GM19035 (cell line): ENCODE results near the gene ACAP3.

Experiments used
- ATAC-seq: cut with Tn5 transposase; IDR thresholded peaks from one replicate; pipeline ENCODE4 v1.9.1; 2021; ENCODE audit not compliant: unreplicated experiment

Gene ACAP3

DNA sequence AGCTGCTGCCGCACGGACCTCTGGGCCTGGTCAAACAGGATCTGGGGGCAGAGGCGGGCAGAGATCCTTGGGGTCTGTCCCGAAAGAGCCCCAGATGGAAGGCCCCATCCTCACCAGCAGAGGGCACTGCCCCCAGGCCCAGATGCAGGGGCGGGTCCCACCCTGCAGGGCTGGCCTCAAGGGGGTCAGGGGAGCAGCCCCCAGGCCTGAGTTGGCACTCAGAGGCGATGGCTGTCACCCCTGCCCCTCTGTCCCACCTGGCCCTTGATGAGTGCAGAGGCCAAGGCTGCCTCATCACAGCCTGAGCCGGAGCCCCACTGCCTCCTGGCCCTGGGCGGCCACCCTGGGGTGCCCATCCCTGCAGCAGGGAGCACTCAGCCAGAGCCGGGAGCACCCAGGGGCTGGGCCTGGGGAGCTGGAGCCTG lies 5.7 kb downstream of the ACAP3 start:
- no peak for ATAC-seq

DNA sequence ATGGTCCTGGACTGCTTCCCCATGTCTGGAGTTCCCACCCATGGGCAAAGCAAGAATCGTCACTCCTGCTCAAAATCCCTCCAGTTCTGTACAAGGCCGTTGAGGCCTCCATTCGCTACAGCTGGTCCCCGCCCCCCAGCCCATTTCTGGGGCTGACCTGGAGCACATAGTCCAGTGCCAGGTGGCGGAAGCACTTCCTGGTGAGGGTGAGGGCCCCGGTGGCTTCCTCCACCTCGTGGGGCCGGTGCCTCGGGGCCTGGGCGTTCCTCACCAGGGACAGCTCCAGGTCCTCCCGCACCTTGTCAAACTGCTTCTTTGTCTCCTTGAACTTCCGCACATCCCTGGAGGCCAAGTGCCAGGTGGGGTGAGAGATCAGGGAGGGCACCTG lies 7.4 kb downstream of the ACAP3 start:
- no peak for ATAC-seq

GRCh38 chr1:1299686-1300351 lies 7.9 kb downstream of the ACAP3 start:
- no peak for ATAC-seq

- no peak for ATAC-seq
These were observed 8.7 kb downstream of the ACAP3 start for GRCh38 chr1:1298861-1299685.

DNA sequence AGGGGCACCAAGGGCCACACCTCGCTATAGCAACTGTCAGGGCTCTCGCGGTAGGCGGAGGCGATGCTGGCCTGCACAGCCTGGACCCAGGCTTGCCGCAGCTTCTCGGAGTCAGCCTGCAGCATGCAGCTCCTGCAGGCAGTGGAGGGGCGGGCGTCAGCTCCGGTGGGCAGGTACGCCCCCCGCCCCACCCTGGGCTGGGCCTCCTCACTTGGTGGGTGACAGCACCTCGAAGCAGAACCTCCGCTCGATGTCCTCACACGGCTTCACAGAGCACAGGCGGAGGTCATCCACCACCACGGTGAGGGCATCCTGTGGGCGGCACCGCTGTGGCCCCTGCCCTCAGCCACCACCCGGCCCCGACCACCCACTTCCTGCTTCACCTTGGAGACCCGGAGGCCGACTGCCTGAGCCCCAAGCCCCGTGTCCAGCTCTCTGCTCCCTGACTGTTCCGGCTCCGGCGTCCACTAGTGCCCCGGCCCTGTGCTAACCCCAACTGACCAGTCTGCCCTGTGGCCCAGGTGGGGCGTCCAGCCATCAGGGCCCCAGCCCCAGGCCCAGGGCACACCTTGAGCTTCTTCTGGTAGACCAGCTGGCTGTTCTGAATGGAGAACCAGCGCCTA lies 9.8 kb downstream of the ACAP3 start:
- ATAC-seq, result no peak

DNA sequence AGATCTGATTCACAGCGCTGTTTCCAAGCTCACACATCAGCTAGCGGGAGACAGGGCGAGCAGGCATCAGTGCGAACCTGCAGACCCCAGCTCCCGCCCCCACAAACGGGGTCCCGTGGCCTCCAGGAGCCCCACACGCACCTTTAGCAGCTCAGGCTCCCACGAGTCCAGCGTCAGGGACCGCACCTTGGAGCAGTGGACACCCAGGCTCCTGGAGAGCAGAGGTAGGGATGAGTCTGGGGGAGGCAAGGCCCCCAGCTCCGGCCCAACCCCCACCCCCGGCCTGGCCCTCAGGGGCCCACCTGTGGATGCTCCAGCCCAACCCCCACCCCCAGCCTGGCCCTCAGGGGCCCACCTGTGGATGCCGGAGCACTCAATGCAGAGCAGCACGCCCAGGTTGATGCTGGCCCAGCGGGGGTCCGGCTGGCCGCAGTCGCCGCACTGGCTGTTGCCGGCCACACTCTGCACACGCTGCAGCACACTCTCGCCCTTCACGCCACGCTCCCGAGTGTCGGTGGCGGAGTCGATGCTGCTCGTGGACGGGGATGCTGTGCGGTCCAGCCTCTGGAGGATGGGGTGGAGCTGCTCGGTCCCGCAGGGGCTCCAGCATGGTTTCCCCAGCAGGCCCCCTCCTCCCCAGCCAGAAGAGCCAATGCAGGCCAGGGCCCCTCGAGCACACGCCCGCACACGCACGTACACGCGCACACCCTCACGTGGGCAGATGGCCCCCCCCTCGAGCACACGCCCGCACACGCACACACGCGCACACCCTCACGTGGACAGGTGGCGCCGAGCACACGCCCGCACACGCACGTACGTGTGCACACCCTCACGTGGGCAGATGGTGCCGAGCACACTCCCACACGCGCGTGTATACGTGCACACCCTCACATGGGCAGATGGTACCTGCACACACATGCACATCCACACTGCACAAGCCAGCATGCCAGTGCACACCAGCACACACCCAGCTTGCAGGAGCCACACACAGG lies 11.4 kb downstream of the ACAP3 start:
- ATAC-seq, result no peak

DNA sequence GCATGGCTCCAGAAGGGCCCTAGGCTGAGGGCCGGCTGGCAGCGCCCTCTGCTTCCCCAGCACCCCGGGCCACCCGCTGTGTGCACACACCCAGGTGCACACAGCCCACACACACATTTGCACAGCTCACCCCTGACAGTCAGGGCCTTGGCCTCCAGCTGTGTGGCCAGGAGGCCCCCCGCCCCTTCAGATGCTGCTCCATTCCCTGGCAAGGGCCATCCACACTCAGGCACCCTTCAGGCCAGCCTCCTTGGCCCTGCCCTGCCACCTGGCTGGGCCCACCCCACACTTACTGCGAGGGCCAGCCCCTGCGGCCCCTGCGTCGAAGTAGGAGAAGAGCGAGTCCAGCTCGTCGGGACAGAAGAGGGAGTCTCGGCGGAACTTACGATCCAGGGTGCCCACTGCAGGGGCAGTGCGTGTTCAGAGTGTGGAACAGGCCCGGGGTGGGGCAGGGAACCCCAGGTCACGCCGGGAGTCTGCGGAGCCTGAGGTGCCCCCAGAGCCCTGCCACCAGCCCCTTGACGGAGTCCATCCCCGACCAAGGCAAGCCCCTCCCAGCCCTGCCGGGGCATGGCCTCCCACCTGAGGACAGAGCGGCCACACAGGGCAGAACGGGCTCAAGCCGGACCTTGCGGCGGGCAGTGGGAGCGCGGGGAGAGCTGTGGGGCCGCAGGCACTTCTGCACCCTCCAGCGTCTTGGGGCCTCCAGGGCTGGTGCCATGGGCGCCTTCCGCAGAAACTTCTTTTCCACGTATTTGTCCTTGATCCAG lies 12.4 kb downstream of the ACAP3 start:
- no peak for ATAC-seq

DNA sequence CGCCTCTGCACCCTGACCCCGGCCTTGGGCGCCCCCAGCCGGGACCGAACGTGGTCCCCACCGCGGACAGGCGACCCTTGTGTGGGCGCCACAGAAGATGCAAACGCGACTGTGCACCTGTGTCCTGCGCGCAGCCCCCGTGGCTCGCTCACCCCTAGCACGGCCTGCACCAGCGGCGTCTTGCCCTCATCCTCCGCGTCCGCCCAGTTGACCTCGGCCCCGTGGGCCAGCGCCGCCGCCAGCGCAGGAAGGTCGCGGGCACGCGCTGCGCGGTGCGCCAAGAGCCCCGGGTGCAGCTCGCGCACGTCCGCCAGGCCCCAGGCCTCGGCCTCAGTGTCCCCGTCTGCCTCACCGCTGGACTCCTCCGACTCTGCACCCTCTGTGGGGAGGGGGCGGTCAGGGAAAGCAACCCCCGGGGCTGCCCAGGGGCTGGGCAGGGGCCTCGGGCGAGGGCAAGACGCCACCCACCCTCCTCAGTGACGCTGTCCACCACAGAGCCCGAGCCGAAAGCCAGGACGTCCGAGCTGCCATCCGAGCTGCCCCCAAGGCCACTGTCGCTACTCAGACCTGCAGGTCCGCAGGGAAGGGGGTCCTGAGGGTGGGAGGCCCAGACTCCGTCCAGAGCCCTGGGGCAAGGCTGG lies 13.4 kb downstream of the ACAP3 start:
- no peak for ATAC-seq

DNA sequence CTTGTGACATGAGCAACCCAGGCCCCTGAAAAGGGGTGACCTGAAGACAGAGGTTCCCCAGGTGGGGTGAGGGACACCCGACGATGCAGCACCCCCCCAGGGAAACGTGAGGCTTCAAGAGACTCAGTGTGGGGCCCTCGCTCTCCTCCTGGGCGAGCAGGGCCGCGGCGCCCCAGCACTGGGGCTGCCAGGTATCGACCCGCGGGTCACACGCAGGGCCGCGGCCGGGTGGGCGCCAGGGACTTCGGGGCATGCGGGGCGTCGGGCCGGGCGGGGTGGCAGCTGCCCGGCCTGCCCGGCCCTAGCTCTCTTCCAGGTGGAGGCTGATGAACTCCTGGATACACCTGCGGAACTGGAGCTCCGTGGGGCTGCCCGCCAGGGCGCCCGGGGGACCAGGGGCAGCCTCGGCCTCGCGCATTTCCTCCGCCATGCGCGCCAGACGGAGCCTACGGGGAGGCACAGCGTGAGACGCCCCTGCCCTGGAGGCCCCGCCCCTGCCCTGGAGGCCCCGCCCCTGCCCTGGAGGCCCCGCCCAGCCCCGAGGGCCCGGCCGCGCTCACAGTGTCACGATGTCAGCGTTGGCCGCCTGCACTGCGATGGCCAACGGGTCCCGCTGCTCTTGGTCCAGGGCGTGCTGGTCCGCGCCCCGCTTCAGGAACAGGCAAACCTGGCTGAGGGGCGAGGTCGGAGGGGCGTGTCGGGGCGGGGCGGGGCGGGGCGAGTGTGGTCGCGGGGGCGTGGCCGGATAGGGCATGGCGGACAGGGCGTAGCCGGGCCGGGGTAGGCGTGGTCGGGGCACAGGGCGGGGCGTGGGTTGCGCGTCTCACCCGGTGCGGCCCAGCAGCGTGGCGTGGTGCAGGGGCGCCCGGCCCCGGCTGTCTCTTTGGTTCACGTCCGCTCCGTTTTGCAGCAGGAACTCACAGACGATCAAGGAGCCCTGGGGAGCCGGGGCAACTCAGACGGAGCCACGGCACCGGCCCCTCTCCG lies 14.2 kb downstream of the ACAP3 start:
- ATAC-seq, result no peak

- ATAC-seq, result no peak
These were observed 14.9 kb downstream of the ACAP3 start for GRCh38 chr1:1292851-1293250.

DNA sequence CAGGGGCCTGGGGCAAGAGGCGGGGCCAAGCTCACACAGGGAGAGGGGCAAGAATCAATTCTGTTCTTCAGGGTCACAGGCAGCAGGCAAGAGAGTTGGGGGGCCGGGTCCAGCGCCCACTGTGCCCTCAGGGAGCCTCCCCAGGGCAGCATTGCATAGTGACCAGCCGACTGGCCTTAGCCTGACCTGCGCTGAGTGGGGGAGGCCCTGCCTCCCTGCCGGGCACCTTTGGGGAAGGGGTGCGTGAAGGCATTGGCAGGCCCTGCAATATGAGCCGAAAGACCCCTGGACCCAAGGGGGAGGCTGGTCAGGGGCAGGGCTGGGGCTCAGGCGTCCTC lies 15.3 kb downstream of the ACAP3 start:
- ATAC-seq, result no peak

DNA sequence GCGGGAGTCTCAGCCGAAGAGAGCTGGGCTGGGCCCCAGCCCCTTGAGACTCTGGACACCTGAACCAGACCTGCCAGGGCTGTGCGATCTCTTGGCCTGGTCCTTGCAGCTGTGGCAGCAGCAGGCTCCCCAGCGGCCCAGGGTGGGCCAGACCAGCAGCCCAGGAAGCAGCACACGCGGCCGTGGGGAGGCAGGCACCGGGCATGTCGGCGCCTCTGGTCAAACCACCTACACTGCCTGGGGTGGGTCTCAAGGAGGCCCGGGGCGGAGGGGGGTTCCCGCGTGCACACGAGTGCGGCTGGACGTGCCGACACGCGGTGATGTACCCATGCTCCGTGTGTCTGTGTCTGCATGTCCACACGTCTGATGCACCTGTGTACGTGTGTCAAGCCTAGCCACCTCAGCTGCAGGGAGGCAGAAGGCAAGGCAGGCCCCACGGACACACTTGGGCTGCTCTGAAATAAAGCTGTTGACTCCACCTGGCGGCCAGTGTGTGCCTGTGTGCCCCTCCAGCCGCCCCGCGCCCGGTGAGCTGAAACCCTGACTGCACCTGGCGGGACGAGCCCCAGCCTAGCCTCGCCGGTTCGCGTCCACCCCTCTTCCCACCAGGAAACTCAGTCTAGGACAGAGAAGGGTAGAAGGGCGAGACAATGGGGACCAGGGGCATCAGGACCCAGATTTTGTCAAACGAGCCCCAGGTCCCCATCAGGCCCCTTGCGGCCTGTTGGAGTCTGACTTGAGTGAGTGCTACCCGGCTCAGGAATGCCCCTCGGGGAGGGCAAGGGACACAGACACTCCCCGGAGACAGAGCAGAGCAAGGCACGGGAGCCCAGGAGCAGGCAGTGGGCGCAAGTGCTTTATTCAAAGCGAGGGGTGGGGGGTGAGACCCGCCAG lies 15.9 kb downstream of the ACAP3 start:
- no peak for ATAC-seq

- no peak for ATAC-seq
These were observed 16.7 kb downstream of the ACAP3 start for GRCh38 chr1:1291023-1291528.

GRCh38 chr1:1290238-1290731 lies 17.4 kb downstream of the ACAP3 start:
- no peak for ATAC-seq

- no peak for ATAC-seq
These were observed 20.2 kb downstream of the ACAP3 start for GRCh38 chr1:1287288-1288110.
